ENCODE results near the gene FASTKD2. TPM values are rescaled to one million over a fixed set of nuclear protein-coding genes. Genes with fewer than 3 reads are reported as not detected.

The FASTKD2 gene
- total RNA-seq, 4 donors from 2014 or later, result 39.2 to 67.0 (median 46.2) TPM

- H3K4me3 ChIP-seq (replicated peaks in 1 of 3), result no peak overlapping the region
- intact Hi-C loops (cut with DNase I), result no loop called here
- 94 to 95% methylated on average over 1 of the region's 1 CpG for WGBS, 2 donors
Measured at GRCh38 chr2:206723288-206723687, 42.1 kb upstream of the FASTKD2 start.

GRCh38 chr2:206727287-206727686 lies 38.1 kb upstream of the FASTKD2 start:
- DNase-seq, result no peak
- TF ChIP-seq CTCF (IDR thresholded peaks at IDR 0.05) (no peak), POLR2A (IDR thresholded peaks at IDR 0.05) (no peak)
- intact Hi-C loops (cut with DNase I), result no loop called here

More at GRCh38 chr2:206723288-206723687, 42.1 kb upstream of the FASTKD2 start:
- Histone ChIP-seq H3K27me3 (no peaks in the 10 kb centered on the region), H3K27ac (no peak overlapping the region), H3K9me3 (no peaks in the 10 kb centered on the region), H3K36me3 (no peaks in the 10 kb centered on the region), H3K4me1 (no peaks in the 10 kb centered on the region)
- TF ChIP-seq POLR2A (IDR thresholded peaks at IDR 0.05) (no peak), CTCF (IDR thresholded peaks at IDR 0.05) (no peak)
- no peak for DNase-seq

GRCh38 chr2:206728277-206729199 lies 36.9 kb upstream of the FASTKD2 start:
- H3K4me1 ChIP-seq, result no peaks in the 10 kb centered on the region
- H3K4me3 ChIP-seq (replicated peaks in 1 of 3), result no peak overlapping the region
- no peak overlapping the region for H3K27ac ChIP-seq
- 83 to 88% methylated on average over 7 of the region's 7 CpGs for WGBS, 2 donors
- H3K36me3 ChIP-seq, result no peaks in the 10 kb centered on the region
- no peak for DNase-seq
- no peak for TF ChIP-seq POLR2A (IDR thresholded peaks at IDR 0.05)
- no peak for TF ChIP-seq CTCF (IDR thresholded peaks at IDR 0.05)
- intact Hi-C loops (cut with DNase I), result no loop called here
- no peaks in the 10 kb centered on the region for H3K27me3 ChIP-seq
- no peaks in the 10 kb centered on the region for H3K9me3 ChIP-seq

More at GRCh38 chr2:206727287-206727686, 38.1 kb upstream of the FASTKD2 start:
- Histone ChIP-seq H3K4me3 (replicated peaks in 1 of 3) (no peak overlapping the region), H3K9me3 (no peaks in the 10 kb centered on the region), H3K27me3 (no peaks in the 10 kb centered on the region), H3K27ac (no peak overlapping the region), H3K36me3 (no peaks in the 10 kb centered on the region), H3K4me1 (no peaks in the 10 kb centered on the region)
- 90 to 92% methylated on average over 2 of the region's 2 CpGs for WGBS, 2 donors

GRCh38 chr2:206733341-206733740 lies 32.1 kb upstream of the FASTKD2 start:
- no peak for DNase-seq
- intact Hi-C loops (cut with DNase I), result no loop called here
- TF ChIP-seq CTCF (IDR thresholded peaks at IDR 0.05), result no peak
- no peak for TF ChIP-seq POLR2A (IDR thresholded peaks at IDR 0.05)
- Histone ChIP-seq H3K27me3 (no peaks in the 10 kb centered on the region), H3K36me3 (no peaks in the 10 kb centered on the region), H3K4me3 (replicated peaks in 1 of 3) (no peak overlapping the region), H3K27ac (no peak overlapping the region), H3K9me3 (no peaks in the 10 kb centered on the region), H3K4me1 (no peaks in the 10 kb centered on the region)
- WGBS, 2 donors, result 66 to 79% methylated on average over 2 of the region's 2 CpGs

GRCh38 chr2:206736935-206737334 lies 28.5 kb upstream of the FASTKD2 start:
- Histone ChIP-seq H3K4me3 (replicated peaks in 1 of 3) (no peak overlapping the region), H3K27me3 (no peaks in the 10 kb centered on the region), H3K9me3 (no peaks in the 10 kb centered on the region), H3K27ac (no peak overlapping the region), H3K4me1 (no peaks in the 10 kb centered on the region), H3K36me3 (no peaks in the 10 kb centered on the region)
- TF ChIP-seq CTCF (IDR thresholded peaks at IDR 0.05), result no peak
- no peak for TF ChIP-seq POLR2A (IDR thresholded peaks at IDR 0.05)
- intact Hi-C loops (cut with DNase I), result no loop called here
- no peak for DNase-seq
- 92% methylated on average over 5 of the region's 5 CpGs for WGBS, 2 donors
